IMR-90 (cell line): ENCODE results near the gene PPP1R10. TPM values are rescaled to one million over a fixed set of nuclear protein-coding genes. Genes with fewer than 3 reads are reported as not detected.

Experiments
- ATAC-seq: fragments of 200-7000 bp; cut with Tn5 transposase; 2 replicates; pipeline ENCODE4 v1.9.1; 2020; ENCODE audit warnings: low read depth, mild to moderate bottlenecking, moderate library complexity
- BruUV-seq: library from RNA; stranded (reverse); fragments of 400-500 nt; replicated peaks from 2 replicates; lab custom pipeline; 2021; lab: Mats Ljungman, UMichigan
- CTCF ChIA-PET: fragments of 300-600 bp; formaldehyde crosslinking; extraction: SDS; loops from one replicate; lab custom pipeline; 2021; ENCODE audit warnings: antibody characterized with exemption; lab: Yijun Ruan, JAX
- POLR2A ChIA-PET: fragments of 300-600 bp; sonication (Branson Sonifier 250); formaldehyde crosslinking; loops from one replicate; lab custom pipeline; 2022; ENCODE audit warnings: antibody characterized with exemption; ENCODE audit not compliant: unreplicated experiment; lab: Charles Lee
- DNase-seq: peaks from one replicate; pipeline ENCODE4 v3.0.0; 2013
- H2AFZ ChIP-seq: replicated peaks from 2 replicates; pipeline ENCODE3; 2013; ENCODE audit warnings: low read length, mild to moderate bottlenecking; ENCODE audit not compliant: poor library complexity
- H2AK5ac ChIP-seq: 2 replicates; pipeline ENCODE4 v1.6.1; 2013; ENCODE audit warnings: low read depth, low read length, inconsistent platforms
- H2AK9ac ChIP-seq: replicated peaks from 2 replicates; pipeline ENCODE3; 2013; ENCODE audit warnings: mild to moderate bottlenecking, low read depth, low read length, moderate library complexity; ENCODE audit not compliant: poor library complexity
- H2BK120ac ChIP-seq: 2 replicates; pipeline ENCODE4 v1.6.1; 2013; ENCODE audit warnings: low read depth, low read length, inconsistent platforms
- H2BK15ac ChIP-seq: 3 replicates; pipeline ENCODE4 v1.6.1; 2013; ENCODE audit warnings: low read depth, low read length, inconsistent platforms
- H2BK20ac ChIP-seq: 2 replicates; pipeline ENCODE4 v1.6.1; 2013; ENCODE audit warnings: low read depth, mild to moderate bottlenecking, inconsistent platforms, low read length, moderate library complexity
- H2BK5ac ChIP-seq: 2 replicates; pipeline ENCODE4 v1.6.1; 2013; ENCODE audit warnings: mild to moderate bottlenecking, low read depth, low read length, inconsistent platforms; ENCODE audit not compliant: poor library complexity, severe bottlenecking
- H3K14ac ChIP-seq: replicated peaks from 2 replicates; pipeline ENCODE4 v1.6.1; 2013; ENCODE audit warnings: low read depth, low read length, inconsistent platforms
- H3K18ac ChIP-seq: 2 replicates; pipeline ENCODE4 v1.6.1; 2013; ENCODE audit warnings: low read depth, low read length, control low read depth
- H3K23ac ChIP-seq: 2 replicates; pipeline ENCODE4 v1.6.1; 2013; ENCODE audit warnings: low read depth, low read length, inconsistent platforms
- H3K27ac ChIP-seq: 2 replicates; pipeline ENCODE4 v1.5.1; 2013; ENCODE audit warnings: mild to moderate bottlenecking, control low read depth, low read length; ENCODE audit not compliant: insufficient read depth
- H3K27me3 ChIP-seq: 2 replicates; pipeline ENCODE4 v1.6.1; 2013; ENCODE audit warnings: low read length; ENCODE audit not compliant: control insufficient read depth, insufficient read depth
- H3K36me3 ChIP-seq: 2 replicates; pipeline ENCODE4 v1.6.1; 2013; ENCODE audit warnings: low read length, mixed read lengths; ENCODE audit not compliant: control insufficient read depth, insufficient read depth
- H3K4ac ChIP-seq: 2 replicates; pipeline ENCODE4 v1.6.1; 2013; ENCODE audit warnings: low read depth, low read length, inconsistent platforms
- H3K4me1 ChIP-seq: 2 replicates; pipeline ENCODE4 v1.6.1; 2013; ENCODE audit warnings: low read length, mixed read lengths; ENCODE audit not compliant: control insufficient read depth, insufficient read depth
- H3K4me2 ChIP-seq: 2 replicates; pipeline ENCODE4 v1.6.1; 2013; ENCODE audit warnings: low read depth, mild to moderate bottlenecking, control low read depth, low read length, moderate library complexity
- H3K4me3 ChIP-seq: 2 replicates; pipeline ENCODE4 v1.5.1; 2013; ENCODE audit warnings: low read depth, mild to moderate bottlenecking, control low read depth, low read length, moderate library complexity; ENCODE audit not compliant: insufficient read depth
- H3K56ac ChIP-seq: 2 replicates; pipeline ENCODE4 v1.6.1; 2013; ENCODE audit warnings: low read length, inconsistent platforms; ENCODE audit not compliant: insufficient read depth; ENCODE audit errors: extremely low read depth
- H3K79me1 ChIP-seq, 2 experiments: 2 replicates each; pipeline ENCODE4 v1.6.1; 2013; ENCODE audit warnings: low read length in 2 of 2, inconsistent platforms in 1 of 2, low read depth in 1 of 2
- H3K9ac ChIP-seq: 2 replicates; pipeline ENCODE4 v1.6.1; 2013; ENCODE audit warnings: low read depth, low read length, control low read depth
- H3K9me1 ChIP-seq: 2 replicates; pipeline ENCODE4 v1.6.1; 2013; ENCODE audit warnings: low read length, inconsistent platforms; ENCODE audit not compliant: insufficient read depth
- H3K9me3 ChIP-seq: 2 replicates; pipeline ENCODE4 v1.6.1; 2013; ENCODE audit warnings: low read length; ENCODE audit not compliant: control insufficient read depth, insufficient read depth
- H4K20me1 ChIP-seq: 2 replicates; pipeline ENCODE4 v1.6.1; 2013; ENCODE audit warnings: low read length, inconsistent platforms; ENCODE audit not compliant: insufficient read depth
- H4K5ac ChIP-seq: 2 replicates; pipeline ENCODE4 v1.6.1; 2013; ENCODE audit warnings: mild to moderate bottlenecking, low read depth, low read length, control low read depth
- H4K8ac ChIP-seq, 2 experiments: 2 replicates each; pipeline ENCODE4 v1.6.1; 2013; ENCODE audit warnings: low read depth in 2 of 2, low read length in 2 of 2, control low read depth in 1 of 2, inconsistent platforms in 1 of 2
- H4K91ac ChIP-seq: 2 replicates; pipeline ENCODE4 v1.6.1; 2013; ENCODE audit warnings: low read depth, low read length, inconsistent platforms; ENCODE audit not compliant: insufficient read depth
- BHLHE40 ChIP-seq: fragments of 150-350 bp; IDR thresholded peaks from 2 replicates; pipeline ENCODE4 v1.6.1; 2016; ENCODE audit warnings: mild to moderate bottlenecking, low read depth, low read length
- CHD1 ChIP-seq: IDR thresholded peaks from 2 replicates; pipeline ENCODE4 v1.6.1; 2012; ENCODE audit warnings: low read depth, low read length, improper control_type of control experiment
- ELK1 ChIP-seq: fragments of 150-350 bp; IDR thresholded peaks from 2 replicates; pipeline ENCODE4 v1.6.1; 2016; ENCODE audit warnings: low read depth, mild to moderate bottlenecking, low read length, moderate library complexity, borderline replicate concordance
- FOS ChIP-seq: fragments of 150-350 bp; IDR thresholded peaks from 2 replicates; pipeline ENCODE4 v1.6.1; 2016; ENCODE audit warnings: low read depth, low read length
- MAZ ChIP-seq: IDR thresholded peaks from 2 replicates; pipeline ENCODE4 v1.6.1; 2012; ENCODE audit warnings: low read depth, mild to moderate bottlenecking, low read length, improper control_type of control experiment, moderate library complexity, borderline replicate concordance
- MXI1 ChIP-seq: IDR thresholded peaks from 2 replicates; pipeline ENCODE4 v1.6.1; 2012; ENCODE audit warnings: low read depth, mild to moderate bottlenecking, low read length, moderate library complexity, borderline replicate concordance
- POLR2A ChIP-seq: IDR thresholded peaks from 2 replicates; pipeline ENCODE4 v1.6.1; 2012; ENCODE audit warnings: mild to moderate bottlenecking, low read depth, low read length
- RAD21 ChIP-seq: IDR thresholded peaks from 2 replicates; pipeline ENCODE4 v1.6.1; 2012; ENCODE audit warnings: low read length, improper control_type of control experiment
- USF2 ChIP-seq: fragments of 150-350 bp; IDR thresholded peaks from 2 replicates; pipeline ENCODE4 v1.6.1; 2017; ENCODE audit warnings: mild to moderate bottlenecking, antibody characterized with exemption, low read length, low read depth
- WGBS, 2 experiments: methylation state at CpG; one replicate each; pipeline versions ENCODE4 v1.1.5 to v1.1.7; 2013; ENCODE audit warnings: missing lambda C conversion rate in 2 of 2; ENCODE audit not compliant: insufficient read length in 1 of 2; ENCODE audit errors: extremely low coverage in 2 of 2; 5-methylcytosine and 5-hydroxymethylcytosine counted together
- dilution Hi-C: fragments of 300-500 bp; cut with HindIII; formaldehyde crosslinking; loops from one replicate; pipeline ENCODE4 v1.14.3; 2018; ENCODE audit warnings: low sequenced_read_pairs; ENCODE audit not compliant: unreplicated experiment
- in situ Hi-C: fragments of 300-500 bp; cut with MboI; formaldehyde crosslinking; loops from 3 replicates; pipeline ENCODE4 v1.14.3; 2019; ENCODE audit warnings: low sequenced_read_pairs, inconsistent platforms, mixed read lengths
- intact Hi-C: fragments of 100-400 bp; cut with micrococcal nuclease; formaldehyde crosslinking; loops from 2 replicates; pipeline ENCODE4 v1.10.0; 2022
- polyA plus RNA-seq, 3 experiments: library from polyadenylated mRNA; depleted of rRNA; stranded (reverse); fragments of >200 nt; gene quantifications; 2 replicates each; pipeline ENCODE4 v1.2.3, GENCODE V29; 2012; ENCODE audit warnings: low replicate concordance in 1 of 3
- total RNA-seq: library from RNA; depleted of rRNA; stranded (reverse); fragments of >200 nt; gene quantifications from 2 replicates; pipeline ENCODE4 v1.2.3, GENCODE V29; 2012
- TF ChIP-seq, protein P1 (sequence below): conservative IDR thresholded peaks from 2 replicates; pipeline ENCODE4 v1.5.1; 2012; ENCODE audit warnings: mild to moderate bottlenecking, low read depth, low read length, improper control_type of control experiment

The PPP1R10 gene
- total and polyA plus RNA-seq, 2 of the 4 experiments (the other 2 are of a cell fraction) = 18.8 to 21.2 TPM

DNA sequence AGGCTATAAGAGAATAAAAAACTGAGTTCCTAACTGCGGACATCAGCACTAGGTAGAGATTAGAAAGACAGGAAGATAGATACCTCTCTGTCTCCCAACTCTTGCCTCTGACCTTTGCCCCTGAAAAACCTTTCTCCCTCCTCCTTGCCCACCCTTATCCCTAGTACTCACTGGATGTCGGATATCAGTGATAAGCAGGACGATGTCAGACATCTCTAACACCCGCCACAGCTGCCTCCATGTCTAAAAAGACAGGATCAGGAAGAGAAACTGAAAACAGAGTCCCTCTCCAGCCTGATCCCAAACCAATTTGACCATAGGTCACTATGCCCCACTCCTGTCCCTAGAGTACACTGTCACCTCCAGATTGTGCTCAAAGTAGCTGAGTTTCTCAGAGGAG, 62.6 kb downstream of the PPP1R10 start:
- Histone ChIP-seq H4K91ac (no peak overlapping the region), H3K4me1 (peaks cover 2% of the 10 kb centered on the region), H3K4me2 (peak overlapping the region; percentile 85; the same call in 1 of the 2 replicates), H3K23ac (no peak overlapping the region; the same call in 1 of the 2 replicates), H4K20me1 (no peaks in the 10 kb centered on the region), H2BK15ac (no peak overlapping the region), H3K4ac (peak overlapping the region; percentile 90), H4K5ac (no peak overlapping the region), H2BK20ac (no peak overlapping the region), H3K9me1 (peaks cover 6% of the 10 kb centered on the region; the same call in 1 of the 2 replicates), H2BK5ac (no peak overlapping the region), H3K14ac (no peak overlapping the region), H2AK9ac (peak overlapping the region; percentile 38), H3K79me1 (peaks cover 10 to 71% of the 10 kb centered on the region in 2 experiments), H2AFZ (no peak overlapping the region), H3K4me3 (no peak overlapping the region), H4K8ac (no peak overlapping the region; a peak in 1 of 4 replicates), H3K9me3 (no peaks in the 10 kb centered on the region), H3K18ac (no peak overlapping the region), H3K36me3 (peaks cover 33% of the 10 kb centered on the region), H3K9ac (peak overlapping the region; percentile 84; the same call in 1 of the 2 replicates), H2AK5ac (no peak overlapping the region; the same call in 1 of the 2 replicates), H3K27me3 (no peaks in the 10 kb centered on the region), H3K56ac (no peak overlapping the region), H3K27ac (no peak overlapping the region), H2BK120ac (no peak overlapping the region)
- in situ Hi-C loops (no loop called here), dilution Hi-C loops (no loop called here), intact Hi-C loops (no loop called here)
- ChIA-PET POLR2A (no interaction called here), CTCF (interaction anchor here (0.5 to 1.5 kb wide), 4 partner anchors 13 to 72 kb away, joined by 3 to 4 read pairs (median 4); no protein-coding TSS in a partner anchor)
- DNase-seq (no peak), ATAC-seq (no peak)
- BruUV-seq = no TSS peak
- TF ChIP-seq POLR2A (no peak), CHD1 (no peak), BHLHE40 (no peak), ELK1 (no peak), FOS (no peak), MXI1 (no peak), USF2 (no peak), RAD21 (no peak), MAZ (no peak)
- TF ChIP-seq, protein P1, sequence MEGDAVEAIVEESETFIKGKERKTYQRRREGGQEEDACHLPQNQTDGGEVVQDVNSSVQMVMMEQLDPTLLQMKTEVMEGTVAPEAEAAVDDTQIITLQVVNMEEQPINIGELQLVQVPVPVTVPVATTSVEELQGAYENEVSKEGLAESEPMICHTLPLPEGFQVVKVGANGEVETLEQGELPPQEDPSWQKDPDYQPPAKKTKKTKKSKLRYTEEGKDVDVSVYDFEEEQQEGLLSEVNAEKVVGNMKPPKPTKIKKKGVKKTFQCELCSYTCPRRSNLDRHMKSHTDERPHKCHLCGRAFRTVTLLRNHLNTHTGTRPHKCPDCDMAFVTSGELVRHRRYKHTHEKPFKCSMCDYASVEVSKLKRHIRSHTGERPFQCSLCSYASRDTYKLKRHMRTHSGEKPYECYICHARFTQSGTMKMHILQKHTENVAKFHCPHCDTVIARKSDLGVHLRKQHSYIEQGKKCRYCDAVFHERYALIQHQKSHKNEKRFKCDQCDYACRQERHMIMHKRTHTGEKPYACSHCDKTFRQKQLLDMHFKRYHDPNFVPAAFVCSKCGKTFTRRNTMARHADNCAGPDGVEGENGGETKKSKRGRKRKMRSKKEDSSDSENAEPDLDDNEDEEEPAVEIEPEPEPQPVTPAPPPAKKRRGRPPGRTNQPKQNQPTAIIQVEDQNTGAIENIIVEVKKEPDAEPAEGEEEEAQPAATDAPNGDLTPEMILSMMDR = no peak
- WGBS, 2 experiments = 82% methylated on average over 2 of the region's 4 CpGs; no CpG with 5 or more reads in 1 of the 2 experiments
